Lower leg skin (tissue), 3 donors: ENCODE results near the gene LIN7A.

Experiments
- CTCF ChIP-seq, 3 donors: fragments of 450-650 bp; IDR thresholded peaks; one replicate each; pipeline ENCODE4 v1.5.1; 2016; ENCODE audit warnings: antibody characterized with exemption in 3 of 3, mild to moderate bottlenecking in 3 of 3, moderate library complexity in 2 of 3
- POLR2A ChIP-seq, 2 donors: fragments of 450-650 bp; IDR thresholded peaks; one replicate each; pipeline ENCODE4 v1.6.1; 2016 to 2017; ENCODE audit warnings: antibody characterized with exemption in 2 of 2, mild to moderate bottlenecking in 1 of 2, moderate library complexity in 1 of 2

GRCh38 chr12:80925983-80926382 is 11.8 kb downstream of the LIN7A start:
- no peak for TF ChIP-seq CTCF (IDR thresholded peaks at IDR 0.05)
- no peak for TF ChIP-seq POLR2A (IDR thresholded peaks at IDR 0.05)
